Thoracic aorta (tissue), 2 donors: ENCODE measurements around the gene CAGE1. TPM values are rescaled to one million over a fixed set of nuclear protein-coding genes. Genes with fewer than 3 reads are reported as not detected.

Experiments
- ATAC-seq: fragments of 150-250 bp; one replicate; pipeline ENCODE4 v1.8.0; 2017; ENCODE audit warnings: low read depth; ENCODE audit not compliant: insufficient number of reproducible peaks, low FRiP score
- DNase-seq: peaks from one replicate; pipeline ENCODE4 v3.0.0-alpha.2; 2020; ENCODE audit warnings: low spot score
- H3K27ac ChIP-seq, 2 donors: fragments of 200-600 bp; sonication (generic); 1 replicate in 1 of 2; 2 replicates in 1 of 2; pipeline ENCODE4 v1.5.1; 2016; ENCODE audit warnings: mild to moderate bottlenecking in 2 of 2, moderate library complexity in 2 of 2
- H3K27me3 ChIP-seq: fragments of 200-600 bp; sonication (generic); replicated peaks from 2 replicates; pipeline ENCODE4 v1.6.0; 2016; ENCODE audit warnings: mild to moderate bottlenecking; ENCODE audit not compliant: insufficient read depth
- H3K36me3 ChIP-seq: fragments of 200-600 bp; sonication (generic); one replicate; pipeline ENCODE4 v1.5.1; 2016
- H3K4me1 ChIP-seq, 2 donors: fragments of 200-600 bp; sonication (generic); 1 replicate in 1 of 2; 2 replicates in 1 of 2; pipeline versions ENCODE4 v1.5.1 to v1.6.0; 2016; ENCODE audit warnings: low read depth in 2 of 2, mild to moderate bottlenecking in 1 of 2; ENCODE audit not compliant: control insufficient read depth in 1 of 2
- H3K4me3 ChIP-seq: fragments of 200-600 bp; sonication (generic); 2 replicates; pipeline ENCODE4 v1.5.1; 2016; ENCODE audit warnings: mild to moderate bottlenecking
- H3K9me3 ChIP-seq: fragments of 200-600 bp; sonication (generic); 2 replicates; pipeline ENCODE4 v1.5.1; 2016
- CTCF ChIP-seq: fragments of 200-600 bp; sonication (generic); IDR thresholded peaks from one replicate; pipeline ENCODE4 v1.5.1; 2019; ENCODE audit warnings: antibody characterized with exemption
- total RNA-seq, 2 donors: library from RNA; depleted of rRNA; stranded (reverse); fragments of >200 nt; gene quantifications; one replicate each; pipeline versions ENCODE4 v1.1.0 to v1.2.3, GENCODE V29; 2016

The CAGE1 gene
- total RNA-seq = not detected

GRCh38 chr6:7389451-7390225, at the start of gene CAGE1, which contains the start of gene RIOK1:
CAGE1 (minus strand) TSS chr6:7389742; CDS start chr6:7387173, 2,569 bp downstream.
RIOK1 (plus strand) TSS chr6:7389808; CDS start chr6:7390003, 195 bp downstream.
- Histone ChIP-seq H3K36me3 (peaks cover 8% of the 10 kb centered on the region), H3K4me3 (peak within 1 kb of the TSS; percentile 87), H3K27ac (peak within 1 kb of the TSS; percentile 75 to 86), H3K4me1 (peaks cover 12 to 26% of the 10 kb centered on the region in 2 donors), H3K9me3 (no peaks in the 10 kb centered on the region), H3K27me3 (no peaks in the 10 kb centered on the region)
- TF ChIP-seq CTCF = no peak
- ATAC-seq (peak; percentile 92), DNase-seq (peak; percentile 93)

- ATAC-seq = no peak
- Histone ChIP-seq H3K9me3 (no peaks in the 10 kb centered on the region), H3K4me1 (no peaks in the 10 kb centered on the region), H3K4me3 (no peak overlapping the region), H3K36me3 (no peaks in the 10 kb centered on the region), H3K27me3 (no peaks in the 10 kb centered on the region), H3K27ac (no peak overlapping the region)
- no peak for DNase-seq
- no peak for TF ChIP-seq CTCF
These were observed 49.7 kb upstream of the CAGE1 start for GRCh38 chr6:7439228-7439627.

GRCh38 chr6:7438011-7438410, 48.5 kb upstream of the CAGE1 start:
- Histone ChIP-seq H3K27ac (no peak overlapping the region), H3K9me3 (no peaks in the 10 kb centered on the region), H3K4me1 (no peaks in the 10 kb centered on the region), H3K27me3 (no peaks in the 10 kb centered on the region), H3K4me3 (no peak overlapping the region), H3K36me3 (no peaks in the 10 kb centered on the region)
- DNase-seq (no peak), ATAC-seq (no peak)
- no peak for TF ChIP-seq CTCF

GRCh38 chr6:7434672-7435071, 45.1 kb upstream of the CAGE1 start:
- Histone ChIP-seq H3K27ac (no peak overlapping the region), H3K4me3 (no peak overlapping the region), H3K4me1 (no peaks in the 10 kb centered on the region), H3K36me3 (no peaks in the 10 kb centered on the region), H3K27me3 (no peaks in the 10 kb centered on the region), H3K9me3 (no peaks in the 10 kb centered on the region)
- DNase-seq = no peak
- ATAC-seq = no peak
- TF ChIP-seq CTCF = no peak

GRCh38 chr6:7433121-7433617, 43.6 kb upstream of the CAGE1 start:
- Histone ChIP-seq H3K4me1 (no peaks in the 10 kb centered on the region), H3K27me3 (no peaks in the 10 kb centered on the region), H3K36me3 (no peaks in the 10 kb centered on the region), H3K9me3 (no peaks in the 10 kb centered on the region), H3K4me3 (no peak overlapping the region), H3K27ac (no peak overlapping the region)
- DNase-seq (no peak), ATAC-seq (no peak)
- TF ChIP-seq CTCF = no peak
